Prostate gland (tissue), 2 donors: ENCODE results near the gene ARHGEF28. TPM values are rescaled to one million over a fixed set of nuclear protein-coding genes. Genes with fewer than 3 reads are reported as not detected.

Experiments
- DNase-seq: peaks from one replicate; pipeline ENCODE4 v3.0.0-alpha.2; 2019; ENCODE audit warnings: low spot score
- H3K27ac ChIP-seq, 2 donors: fragments of 200-600 bp; sonication (generic); 2 replicates each; pipeline ENCODE4 v1.5.1; 2017 to 2019
- H3K27me3 ChIP-seq: fragments of 200-600 bp; sonication (generic); replicated peaks from 2 replicates; pipeline ENCODE4 v1.5.1; 2019; ENCODE audit not compliant: insufficient read depth
- H3K36me3 ChIP-seq, 2 donors: fragments of 200-600 bp; sonication (generic); 1 replicate in 1 of 2; 2 replicates in 1 of 2; pipeline versions ENCODE4 v1.5.1 to v1.8.1; 2017 to 2019
- H3K4me1 ChIP-seq: fragments of 200-600 bp; sonication (generic); replicated peaks from 2 replicates; pipeline ENCODE4 v1.5.1; 2019
- H3K4me3 ChIP-seq, 2 donors: fragments of 200-600 bp; sonication (generic); 2 replicates each; pipeline ENCODE4 v1.5.1; 2017 to 2019
- H3K9me3 ChIP-seq: fragments of 200-600 bp; sonication (generic); 2 replicates; pipeline ENCODE4 v1.5.1; 2017
- CTCF ChIP-seq, 4 experiments: fragments of 200-600 bp in 2 of 4; fragments of 450-650 bp in 2 of 4; sonication (generic) in 2 of 4; IDR thresholded peaks; 1 replicate in 3 of 4; 2 replicates in 1 of 4; pipeline ENCODE4 v1.5.1; 2016 to 2019; ENCODE audit warnings: antibody characterized with exemption in 4 of 4, mild to moderate bottlenecking in 2 of 4, moderate library complexity in 2 of 4
- POLR2A ChIP-seq: fragments of 450-650 bp; IDR thresholded peaks from one replicate; pipeline ENCODE4 v1.6.1; 2016; ENCODE audit warnings: antibody characterized with exemption, mild to moderate bottlenecking
- POLR2AphosphoS5 ChIP-seq: sonication (generic); formaldehyde crosslinking; IDR thresholded peaks from one replicate; pipeline ENCODE4 v1.6.1; 2017; ENCODE audit warnings: antibody characterized with exemption
- WGBS: methylation state at CpG from one replicate; pipeline ENCODE4 v1.1.5; 2018; 5-methylcytosine and 5-hydroxymethylcytosine counted together
- intact Hi-C: fragments of 100-400 bp; cut with DNase I; formaldehyde crosslinking; loops from one replicate; pipeline ENCODE4 v1.14.2; 2022
- total RNA-seq, 2 donors: library from RNA; depleted of rRNA; stranded (reverse); fragments of >200 nt; gene quantifications; one replicate each; pipeline ENCODE4 v1.1.0, GENCODE V29; 2016

The ARHGEF28 gene
- total RNA-seq, 2 donors from 2014 or later, result 18.9 to 28.3 TPM

GRCh38 chr5:73902327-73903051, 276.5 kb downstream of the ARHGEF28 start:
- 14% methylated on average over 10 of the region's 10 CpGs for WGBS
- peak; percentile 34 for DNase-seq
- Histone ChIP-seq H3K27me3 (no peaks in the 10 kb centered on the region), H3K27ac (no peak overlapping the region), H3K36me3 (no peaks in the 10 kb centered on the region), H3K9me3 (no peaks in the 10 kb centered on the region), H3K4me1 (no peaks in the 10 kb centered on the region), H3K4me3 (no peak overlapping the region)
- TF ChIP-seq POLR2A (no peak), CTCF (IDR thresholded peaks at IDR 0.05) (peak; percentile 91 to 96 (median 92)), POLR2AphosphoS5 (peak; percentile 61)
- intact Hi-C loops, result loop anchor here (2.0 kb wide), 1 partner anchor 746 kb away; no protein-coding TSS in a partner anchor

- H3K27me3 ChIP-seq, result no peaks in the 10 kb centered on the region
- H3K4me3 ChIP-seq, result no peak overlapping the region
- TF ChIP-seq POLR2A, result no peak
- TF ChIP-seq POLR2AphosphoS5, result no peak
- TF ChIP-seq CTCF (IDR thresholded peaks at IDR 0.05), result no peak
- intact Hi-C loops, result loop anchor here (2.0 kb wide), 1 partner anchor 746 kb away; no protein-coding TSS in a partner anchor
- H3K36me3 ChIP-seq, result no peaks in the 10 kb centered on the region
- no peaks in the 10 kb centered on the region for H3K4me1 ChIP-seq
- DNase-seq, result no peak
- H3K27ac ChIP-seq, result no peak overlapping the region
- WGBS, result 88% methylated on average over 9 of the region's 9 CpGs
- H3K9me3 ChIP-seq, result no peaks in the 10 kb centered on the region
These were observed 277.2 kb downstream of the ARHGEF28 start for GRCh38 chr5:73903169-73903568.

GRCh38 chr5:73906277-73906676, 280.3 kb downstream of the ARHGEF28 start:
- no peak for TF ChIP-seq POLR2AphosphoS5
- TF ChIP-seq POLR2A, result no peak
- TF ChIP-seq CTCF (IDR thresholded peaks at IDR 0.05), result no peak
- no peaks in the 10 kb centered on the region for H3K4me1 ChIP-seq
- no peak overlapping the region for H3K4me3 ChIP-seq
- DNase-seq, result no peak
- H3K9me3 ChIP-seq, result no peaks in the 10 kb centered on the region
- no peak overlapping the region for H3K27ac ChIP-seq
- WGBS, result 72% methylated on average over 3 of the region's 3 CpGs
- intact Hi-C loops, result no loop called here
- no peaks in the 10 kb centered on the region for H3K27me3 ChIP-seq
- H3K36me3 ChIP-seq, result no peaks in the 10 kb centered on the region

- DNase-seq, result no peak
- no peaks in the 10 kb centered on the region for H3K27me3 ChIP-seq
- 95% methylated on average over 3 of the region's 3 CpGs for WGBS
- H3K4me3 ChIP-seq, result no peak overlapping the region
- intact Hi-C loops, result no loop called here
- no peak for TF ChIP-seq POLR2A
- no peak for TF ChIP-seq POLR2AphosphoS5
- TF ChIP-seq CTCF (IDR thresholded peaks at IDR 0.05), result no peak
- H3K9me3 ChIP-seq, result no peaks in the 10 kb centered on the region
- no peaks in the 10 kb centered on the region for H3K4me1 ChIP-seq
- no peak overlapping the region for H3K27ac ChIP-seq
- H3K36me3 ChIP-seq, result no peaks in the 10 kb centered on the region
These were observed 281.2 kb downstream of the ARHGEF28 start for GRCh38 chr5:73907164-73907563.

- Histone ChIP-seq H3K27ac (no peak overlapping the region), H3K9me3 (no peaks in the 10 kb centered on the region), H3K36me3 (no peaks in the 10 kb centered on the region), H3K4me1 (no peaks in the 10 kb centered on the region), H3K4me3 (no peak overlapping the region), H3K27me3 (no peaks in the 10 kb centered on the region)
- 34% methylated on average over 2 of the region's 2 CpGs for WGBS
- no peak for DNase-seq
- TF ChIP-seq POLR2AphosphoS5 (no peak), CTCF (IDR thresholded peaks at IDR 0.05) (no peak), POLR2A (no peak)
- intact Hi-C loops, result no loop called here
These were observed 282.4 kb downstream of the ARHGEF28 start for GRCh38 chr5:73908395-73908794.
